Cardiac muscle cell (in vitro differentiated cells and primary cell): ENCODE results near the gene TPRG1. TPM values are rescaled to one million over a fixed set of nuclear protein-coding genes. Genes with fewer than 3 reads are reported as not detected.

Experiments
- DNase-seq, 2 donors: peaks; one replicate each; pipeline versions ENCODE4 v3.0.0 to v3.0.0-alpha.2; 2010 to 2017; ENCODE audit warnings: low read depth in 1 of 2, low spot score in 1 of 2
- H3K27ac ChIP-seq: fragments of 200-600 bp; sonication (generic); 2 replicates; pipeline ENCODE4 v1.5.1; 2016
- H3K27me3 ChIP-seq: fragments of 200-600 bp; sonication (generic); 2 replicates; pipeline ENCODE4 v1.6.0; 2016; ENCODE audit warnings: control low read depth
- H3K36me3 ChIP-seq: fragments of 200-600 bp; sonication (generic); 2 replicates; pipeline ENCODE4 v1.5.1; 2016; ENCODE audit warnings: control low read depth
- H3K4me1 ChIP-seq: fragments of 200-600 bp; sonication (generic); 2 replicates; pipeline ENCODE4 v1.8.1; 2017; ENCODE audit warnings: low read depth, mild to moderate bottlenecking, mixed run types
- H3K4me3 ChIP-seq: fragments of 200-600 bp; sonication (generic); 2 replicates; pipeline ENCODE4 v1.5.1; 2016; ENCODE audit warnings: mild to moderate bottlenecking
- H3K9me3 ChIP-seq: fragments of 200-600 bp; sonication (generic); 2 replicates; pipeline ENCODE4 v1.5.1; 2017; ENCODE audit warnings: low read depth, mild to moderate bottlenecking, control low read depth
- polyA plus RNA-seq: library from polyadenylated mRNA; unstranded; fragments of >200 nt; fragmentation: Nextera tagmentation; extraction: Ambion mirVana; gene quantifications from 2 replicates; pipeline ENCODE4 v1.2.1, GENCODE V29; 2016
- total RNA-seq: library from RNA; depleted of rRNA; stranded (reverse); fragments of >200 nt; gene quantifications from 2 replicates; pipeline ENCODE4 v1.2.3, GENCODE V29; 2016
- TF ChIP-seq, protein P1 (sequence below): IDR thresholded peaks from 2 replicates; pipeline ENCODE4 v1.5.1; 2012; ENCODE audit warnings: low read depth, mild to moderate bottlenecking, low read length

The TPRG1 gene
- total and polyA plus RNA-seq, 2 experiments from 2014 or later, result 0.09 to 0.48 TPM

- DNase-seq, result no peak
- H3K27ac ChIP-seq, result no peak overlapping the region
- H3K36me3 ChIP-seq, result no peaks in the 10 kb centered on the region
- H3K4me3 ChIP-seq, result no peak overlapping the region
- no peaks in the 10 kb centered on the region for H3K4me1 ChIP-seq
- H3K27me3 ChIP-seq, result no peaks in the 10 kb centered on the region
- TF ChIP-seq, protein P1, sequence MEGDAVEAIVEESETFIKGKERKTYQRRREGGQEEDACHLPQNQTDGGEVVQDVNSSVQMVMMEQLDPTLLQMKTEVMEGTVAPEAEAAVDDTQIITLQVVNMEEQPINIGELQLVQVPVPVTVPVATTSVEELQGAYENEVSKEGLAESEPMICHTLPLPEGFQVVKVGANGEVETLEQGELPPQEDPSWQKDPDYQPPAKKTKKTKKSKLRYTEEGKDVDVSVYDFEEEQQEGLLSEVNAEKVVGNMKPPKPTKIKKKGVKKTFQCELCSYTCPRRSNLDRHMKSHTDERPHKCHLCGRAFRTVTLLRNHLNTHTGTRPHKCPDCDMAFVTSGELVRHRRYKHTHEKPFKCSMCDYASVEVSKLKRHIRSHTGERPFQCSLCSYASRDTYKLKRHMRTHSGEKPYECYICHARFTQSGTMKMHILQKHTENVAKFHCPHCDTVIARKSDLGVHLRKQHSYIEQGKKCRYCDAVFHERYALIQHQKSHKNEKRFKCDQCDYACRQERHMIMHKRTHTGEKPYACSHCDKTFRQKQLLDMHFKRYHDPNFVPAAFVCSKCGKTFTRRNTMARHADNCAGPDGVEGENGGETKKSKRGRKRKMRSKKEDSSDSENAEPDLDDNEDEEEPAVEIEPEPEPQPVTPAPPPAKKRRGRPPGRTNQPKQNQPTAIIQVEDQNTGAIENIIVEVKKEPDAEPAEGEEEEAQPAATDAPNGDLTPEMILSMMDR, result no peak
- H3K9me3 ChIP-seq, result no peaks in the 10 kb centered on the region
These were observed 6.6 kb upstream of the TPRG1 start for GRCh38 chr3:189165092-189165612.

DNA sequence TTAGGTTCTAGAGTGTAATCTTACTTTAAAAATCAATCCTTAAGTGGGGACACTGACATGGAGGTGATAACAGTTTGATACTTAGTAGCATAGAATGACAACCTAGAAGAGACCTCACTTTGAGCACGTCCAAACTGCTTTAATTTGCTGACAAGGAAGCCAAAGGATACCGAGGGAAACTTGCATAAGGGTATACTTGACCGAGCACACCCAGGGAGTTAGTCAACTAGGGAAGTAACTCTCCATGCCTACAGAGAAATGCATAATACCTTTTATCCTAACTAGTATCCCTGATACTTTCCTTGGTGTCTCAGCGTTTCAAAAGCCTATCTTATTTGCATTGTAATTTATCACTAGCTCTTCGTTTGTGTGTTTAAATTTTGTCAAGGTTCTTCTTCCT is 5.5 kb upstream of the TPRG1 start:
- Histone ChIP-seq H3K4me3 (no peak overlapping the region), H3K27ac (no peak overlapping the region), H3K4me1 (no peaks in the 10 kb centered on the region), H3K36me3 (no peaks in the 10 kb centered on the region), H3K27me3 (no peaks in the 10 kb centered on the region), H3K9me3 (no peaks in the 10 kb centered on the region)
- TF ChIP-seq, protein P1, result no peak
- no peak for DNase-seq

DNA sequence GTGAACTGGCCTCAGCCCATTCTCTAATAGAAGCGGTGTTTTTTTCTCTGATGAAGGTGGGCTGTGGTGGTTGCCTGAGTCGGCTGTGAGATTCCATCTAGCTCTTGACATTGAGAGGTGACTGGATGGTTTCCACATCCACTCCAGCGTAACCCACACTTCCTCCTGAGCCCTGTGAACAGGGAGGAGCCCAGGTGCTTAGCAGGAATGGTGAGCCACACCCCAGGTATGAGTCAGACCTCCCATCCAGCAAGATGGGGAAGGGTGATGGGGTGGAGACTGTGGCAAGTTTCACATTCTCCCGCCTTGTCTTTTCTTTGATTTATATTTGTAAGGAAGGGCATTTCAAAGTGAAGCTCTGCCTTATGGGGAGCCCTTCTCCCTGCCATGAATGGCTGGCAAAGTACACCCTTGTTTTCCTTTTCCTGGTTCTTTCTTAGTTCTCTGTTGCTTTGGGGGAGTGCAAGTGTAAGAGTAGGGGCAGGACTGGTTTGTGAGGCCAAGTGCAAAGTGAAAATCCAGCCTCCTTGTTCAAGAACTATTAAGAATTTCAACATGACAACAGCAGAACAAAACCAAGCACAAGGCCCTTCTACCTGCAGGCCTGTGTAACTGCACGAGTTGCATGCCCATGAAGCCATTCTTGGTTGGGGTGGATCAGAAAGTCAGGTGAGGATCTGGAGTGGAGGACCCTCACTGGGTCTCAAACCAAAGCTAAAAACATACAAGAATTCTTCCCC is 4.6 kb upstream of the TPRG1 start:
- DNase-seq, result no peak
- Histone ChIP-seq H3K4me3 (no peak overlapping the region), H3K4me1 (no peaks in the 10 kb centered on the region), H3K27me3 (no peaks in the 10 kb centered on the region), H3K27ac (no peak overlapping the region), H3K9me3 (no peaks in the 10 kb centered on the region), H3K36me3 (no peaks in the 10 kb centered on the region)
- TF ChIP-seq, protein P1, result no peak

DNA sequence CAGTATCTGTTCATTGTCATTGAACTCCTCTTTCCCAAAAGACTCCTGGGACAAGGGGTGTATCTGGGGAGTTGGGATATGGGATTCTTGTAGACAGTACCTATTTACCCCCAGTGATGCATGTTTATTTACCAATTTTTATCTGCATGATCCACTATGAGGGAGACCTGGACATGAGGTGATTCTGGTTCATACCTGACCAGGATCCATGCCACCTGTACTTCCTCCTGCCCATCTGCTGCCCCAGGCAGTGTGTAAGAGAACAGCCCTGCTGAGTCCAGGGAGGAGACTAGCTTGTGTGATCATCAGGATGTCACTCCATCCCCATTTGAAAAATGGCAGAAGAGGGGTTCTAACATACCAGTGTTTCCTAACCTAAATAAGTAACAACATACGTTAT is 3.1 kb upstream of the TPRG1 start:
- no peak overlapping the region for H3K27ac ChIP-seq

GRCh38 chr3:189169728-189170127 is 2.0 kb upstream of the TPRG1 start:
- Histone ChIP-seq H3K4me3 (no peak overlapping the region), H3K27ac (no peak overlapping the region), H3K36me3 (no peaks in the 10 kb centered on the region), H3K27me3 (no peaks in the 10 kb centered on the region), H3K9me3 (no peaks in the 10 kb centered on the region), H3K4me1 (no peaks in the 10 kb centered on the region)
- DNase-seq, result no peak
- TF ChIP-seq, protein P1, result no peak

More for the DNA sequence above, 3.1 kb upstream of the TPRG1 start:
- DNase-seq, result no peak
- Histone ChIP-seq H3K9me3 (no peaks in the 10 kb centered on the region), H3K27me3 (no peaks in the 10 kb centered on the region), H3K4me3 (no peak overlapping the region), H3K4me1 (no peaks in the 10 kb centered on the region), H3K36me3 (no peaks in the 10 kb centered on the region)
- TF ChIP-seq, protein P1, result no peak
